Brain microvascular endothelial cell (primary cell): ENCODE data around the gene CNOT6.
A peak's percentile ranks its signal among the peaks of the same experiment; 100 is the strongest.

ENCODE experiments used
- DNase-seq: peaks from one replicate; pipeline ENCODE4 v3.0.0-alpha.2; 2020
- H3K27ac ChIP-seq: fragments of 250-450 bp; sonication (Bioruptor Pico); 2 replicates; pipeline ENCODE4 v1.5.1; 2020; ENCODE audit warnings: mild to moderate bottlenecking, moderate library complexity
- H3K27me3 ChIP-seq: fragments of 250-450 bp; sonication (Bioruptor Pico); replicated peaks from 2 replicates; pipeline ENCODE4 v1.5.1; 2020; ENCODE audit warnings: mild to moderate bottlenecking
- H3K36me3 ChIP-seq: fragments of 250-450 bp; sonication (Bioruptor Pico); replicated peaks from 2 replicates; pipeline ENCODE4 v1.5.1; 2020; ENCODE audit warnings: mild to moderate bottlenecking
- H3K4me3 ChIP-seq: 2 replicates; pipeline ENCODE4 v1.5.1; 2011; ENCODE audit warnings: low read depth, mild to moderate bottlenecking, control low read depth, low read length, moderate library complexity
- CTCF ChIP-seq: IDR thresholded peaks from 2 replicates; pipeline ENCODE4 v1.5.1; 2011; ENCODE audit warnings: low read depth, mild to moderate bottlenecking, moderate library complexity, low read length, control low read depth, inconsistent platforms; ENCODE audit errors: missing control alignments
- in situ Hi-C: cut with HindIII; loops from 2 replicates; pipeline ENCODE4 v1.10.0; 2017; ENCODE audit warnings: low sequenced_read_pairs, low pct_ligation_motif_present

CNOT6 gene

GRCh38 chr5:180590543-180591310 lies 96.5 kb downstream of the CNOT6 start:
- TF ChIP-seq CTCF = no peak
- peaks cover 37% of the 10 kb centered on the region for H3K27me3 ChIP-seq
- H3K4me3 ChIP-seq = peak overlapping the region; percentile 5
- H3K36me3 ChIP-seq = no peaks in the 10 kb centered on the region
- no peak overlapping the region for H3K27ac ChIP-seq
- in situ Hi-C loops = no loop called here
- DNase-seq = no peak

GRCh38 chr5:180591311-180591887 lies 97.2 kb downstream of the CNOT6 start, which contains the start of gene SCGB3A1:
TSS of gene SCGB3A1 (minus strand) at chr5:180591499. CDS start at chr5:180591462, 37 bp downstream.
- Histone ChIP-seq H3K4me3 (peak within 1 kb of the TSS; percentile 5), H3K36me3 (no peaks in the 10 kb centered on the region), H3K27me3 (peaks cover 37% of the 10 kb centered on the region), H3K27ac (no peak within 1 kb of the TSS)
- TF ChIP-seq CTCF = no peak
- in situ Hi-C loops = no loop called here
- DNase-seq = no peak

GRCh38 chr5:180592176-180592575 lies 98.0 kb downstream of the CNOT6 start:
- peaks cover 37% of the 10 kb centered on the region for H3K27me3 ChIP-seq
- H3K36me3 ChIP-seq = no peaks in the 10 kb centered on the region
- no peak overlapping the region for H3K27ac ChIP-seq
- TF ChIP-seq CTCF = no peak
- no peak for DNase-seq
- H3K4me3 ChIP-seq = no peak overlapping the region
- in situ Hi-C loops = no loop called here

- peaks cover 37% of the 10 kb centered on the region for H3K27me3 ChIP-seq
- in situ Hi-C loops = no loop called here
- TF ChIP-seq CTCF = no peak
- no peak overlapping the region for H3K4me3 ChIP-seq
- H3K36me3 ChIP-seq = no peaks in the 10 kb centered on the region
- H3K27ac ChIP-seq = no peak overlapping the region
- DNase-seq = no peak
Measured at GRCh38 chr5:180593446-180594206, 99.4 kb downstream of the CNOT6 start.

- H3K27me3 ChIP-seq = peaks cover 31% of the 10 kb centered on the region
- DNase-seq = no peak
- no peak overlapping the region for H3K27ac ChIP-seq
- H3K36me3 ChIP-seq = no peaks in the 10 kb centered on the region
- no peak for TF ChIP-seq CTCF
- in situ Hi-C loops = no loop called here
- no peak overlapping the region for H3K4me3 ChIP-seq
Measured at GRCh38 chr5:180594311-180595045, 100.3 kb downstream of the CNOT6 start.
